H9 (cell line): ENCODE results near the gene FLVCR2. TPM values are rescaled to one million over a fixed set of nuclear protein-coding genes. Genes with fewer than 3 reads are reported as not detected.

Source experiments
- DNase-seq: peaks from one replicate; pipeline ENCODE4 v3.0.0-alpha.2; 2017
- H2AFZ ChIP-seq: one replicate; pipeline ENCODE4 v1.6.1; 2013; ENCODE audit warnings: mild to moderate bottlenecking, low read length, control low read depth, moderate library complexity
- H2AK5ac ChIP-seq: 2 replicates; pipeline ENCODE4 v1.6.1; 2013; ENCODE audit warnings: low read length, control low read depth, mixed read lengths; ENCODE audit not compliant: insufficient read length
- H2BK120ac ChIP-seq: one replicate; pipeline ENCODE4 v1.6.1; 2013; ENCODE audit warnings: low read depth, mild to moderate bottlenecking, low read length, control low read depth, inconsistent platforms; ENCODE audit not compliant: poor library complexity, severe bottlenecking
- H2BK12ac ChIP-seq: 2 replicates; pipeline ENCODE4 v1.6.1; 2013; ENCODE audit warnings: low read length, control low read depth, mixed read lengths, low read depth; ENCODE audit not compliant: insufficient read length
- H2BK15ac ChIP-seq: 2 replicates; pipeline ENCODE4 v1.6.1; 2013; ENCODE audit warnings: low read depth, low read length, control low read depth
- H2BK20ac ChIP-seq: one replicate; pipeline ENCODE4 v1.6.1; 2013; ENCODE audit warnings: low read depth, mild to moderate bottlenecking, low read length, control low read depth, inconsistent platforms; ENCODE audit not compliant: poor library complexity, severe bottlenecking
- H2BK5ac ChIP-seq: 2 replicates; pipeline ENCODE4 v1.6.1; 2013; ENCODE audit warnings: low read length, control low read depth, mixed read lengths; ENCODE audit not compliant: insufficient read length
- H3K14ac ChIP-seq: 2 replicates; pipeline ENCODE4 v1.6.1; 2013; ENCODE audit warnings: low read length, control low read depth; ENCODE audit not compliant: insufficient read depth
- H3K18ac ChIP-seq: 2 replicates; pipeline ENCODE4 v1.6.1; 2013; ENCODE audit warnings: low read depth, mild to moderate bottlenecking, mixed read lengths, low read length, control low read depth; ENCODE audit not compliant: insufficient read length
- H3K23ac ChIP-seq: 2 replicates; pipeline ENCODE4 v1.6.1; 2013; ENCODE audit warnings: low read length, control low read depth, mixed read lengths, low read depth; ENCODE audit not compliant: insufficient read length
- H3K23me2 ChIP-seq: 2 replicates; pipeline ENCODE4 v1.6.1; 2013; ENCODE audit warnings: low read depth, mild to moderate bottlenecking, mixed read lengths, low read length, control low read depth; ENCODE audit not compliant: insufficient read length, poor library complexity, severe bottlenecking
- H3K27ac ChIP-seq: 2 replicates; pipeline ENCODE4 v1.5.1; 2013; ENCODE audit warnings: low read length, control low read depth, mixed read lengths, low read depth; ENCODE audit not compliant: insufficient read length
- H3K27me3 ChIP-seq: 2 replicates; pipeline ENCODE4 v1.6.1; 2013; ENCODE audit warnings: low read length, control low read depth, inconsistent platforms; ENCODE audit not compliant: insufficient read depth
- H3K4ac ChIP-seq: 2 replicates; pipeline ENCODE4 v1.6.1; 2013; ENCODE audit warnings: low read depth, mild to moderate bottlenecking, control low read depth, inconsistent platforms, low read length, moderate library complexity
- H3K4me1 ChIP-seq: 2 replicates; pipeline ENCODE4 v1.6.1; 2013; ENCODE audit warnings: low read length, control low read depth, inconsistent platforms; ENCODE audit not compliant: insufficient read depth
- H3K4me2 ChIP-seq: 2 replicates; pipeline ENCODE4 v1.6.1; 2013; ENCODE audit warnings: low read length, control low read depth, mixed read lengths; ENCODE audit not compliant: insufficient read length, insufficient read depth
- H3K56ac ChIP-seq: 2 replicates; pipeline ENCODE4 v1.6.1; 2013; ENCODE audit warnings: low read depth, mild to moderate bottlenecking, mixed read lengths, low read length, control low read depth; ENCODE audit not compliant: insufficient read length
- H3K79me1 ChIP-seq: 2 replicates; pipeline ENCODE4 v1.6.1; 2013; ENCODE audit warnings: low read depth, mild to moderate bottlenecking, moderate library complexity, low read length, control low read depth, inconsistent platforms; ENCODE audit not compliant: insufficient read depth, poor library complexity, severe bottlenecking
- H3K79me2 ChIP-seq: 2 replicates; pipeline ENCODE4 v1.6.1; 2013; ENCODE audit warnings: low read length, control low read depth, inconsistent platforms; ENCODE audit not compliant: insufficient read depth
- H3K9ac ChIP-seq: 2 replicates; pipeline ENCODE4 v1.6.1; 2013; ENCODE audit warnings: low read length, control low read depth, mixed read lengths; ENCODE audit not compliant: insufficient read length; ENCODE audit errors: extremely low read depth
- H3K9me3 ChIP-seq: one replicate; pipeline ENCODE4 v1.6.1; 2013; ENCODE audit warnings: low read depth, low read length, inconsistent platforms; ENCODE audit not compliant: control insufficient read depth
- H3T11ph ChIP-seq: one replicate; pipeline ENCODE4 v1.6.1; 2013; ENCODE audit warnings: mild to moderate bottlenecking, low read length, control low read depth, inconsistent platforms
- H4K20me1 ChIP-seq: one replicate; pipeline ENCODE4 v1.6.1; 2013; ENCODE audit not compliant: control insufficient read depth, insufficient read length, insufficient read depth
- H4K5ac ChIP-seq: 2 replicates; pipeline ENCODE4 v1.6.1; 2013; ENCODE audit warnings: low read depth, mild to moderate bottlenecking, mixed read lengths, low read length, control low read depth; ENCODE audit not compliant: insufficient read length
- H4K8ac ChIP-seq: replicated peaks from 2 replicates; pipeline ENCODE4 v1.6.1; 2013; ENCODE audit warnings: low read length, control low read depth, mixed read lengths, low read depth; ENCODE audit not compliant: insufficient read length
- H4K91ac ChIP-seq: 2 replicates; pipeline ENCODE4 v1.6.1; 2013; ENCODE audit warnings: low read depth, mild to moderate bottlenecking, moderate library complexity, mixed read lengths, low read length, control low read depth; ENCODE audit not compliant: insufficient read length
- H3K27ac Mint-ChIP-seq, 3 experiments: 2 replicates in 2 of 3; 3 replicates in 1 of 3; pipeline ENCODE4 v1.8.0; 2020 to 2021; ENCODE audit warnings: mixed read lengths in 3 of 3, mild to moderate bottlenecking in 1 of 3, moderate library complexity in 1 of 3
- H3K27me3 Mint-ChIP-seq: 2 replicates; pipeline ENCODE4 v1.8.0; 2021; ENCODE audit warnings: low read depth, mild to moderate bottlenecking, moderate library complexity, mixed read lengths
- H3K36me3 Mint-ChIP-seq, 3 experiments: 2 replicates in 2 of 3; 3 replicates in 1 of 3; pipeline ENCODE4 v1.8.0; 2020 to 2021; ENCODE audit warnings: low read depth in 3 of 3, mixed read lengths in 3 of 3; ENCODE audit not compliant: insufficient read depth in 1 of 3
- H3K4me1 Mint-ChIP-seq, 2 experiments: 2 replicates each; pipeline ENCODE4 v1.8.0; 2020; ENCODE audit warnings: mixed read lengths in 2 of 2
- H3K4me3 Mint-ChIP-seq, 2 experiments: 2 replicates in 1 of 2; 3 replicates in 1 of 2; pipeline ENCODE4 v1.8.0; 2020 to 2021; ENCODE audit warnings: mild to moderate bottlenecking in 2 of 2, mixed read lengths in 2 of 2, moderate library complexity in 1 of 2
- H3K9me3 Mint-ChIP-seq, 2 experiments: 2 replicates in 1 of 2; 3 replicates in 1 of 2; pipeline ENCODE4 v1.8.0; 2020; ENCODE audit warnings: mild to moderate bottlenecking in 2 of 2, mixed read lengths in 2 of 2, moderate library complexity in 1 of 2
- CTCF ChIP-seq: fragments of 200-600 bp; sonication (generic); conservative IDR thresholded peaks from 3 replicates; pipeline ENCODE4 v1.8.0; 2021; ENCODE audit warnings: antibody characterized with exemption, mild to moderate bottlenecking
- WGBS: extraction: QIAGEN DNeasy Blood & Tissue Kit; methylation state at CpG from one replicate; pipeline ENCODE4 v1.1.7; 2013; ENCODE audit warnings: missing lambda C conversion rate, low lambda C conversion rate, mixed read lengths; ENCODE audit not compliant: insufficient read length; ENCODE audit errors: extremely low coverage; 5-methylcytosine and 5-hydroxymethylcytosine counted together
- total RNA-seq: library from RNA; stranded (reverse); gene quantifications from 2 replicates; pipeline ENCODE4 v1.2.1, GENCODE V29; 2021

The FLVCR2 gene
- total RNA-seq, 1 experiment from 2014 or later, result 7.1 TPM

GRCh38 chr14:75654127-75654732, 75.8 kb downstream of the FLVCR2 start:
- H3K36me3 Mint-ChIP-seq, result peaks cover 38 to 71% (median 64%) of the 10 kb centered on the region in 3 experiments
- Histone ChIP-seq H3K9me3 (no peaks in the 10 kb centered on the region), H3K9ac (no peak overlapping the region), H3K14ac (no peak overlapping the region), H3T11ph (no peak overlapping the region), H3K23ac (no peak overlapping the region), H2BK12ac (no peak overlapping the region), H3K27ac (no peak overlapping the region), H2BK120ac (no peak overlapping the region), H3K79me1 (no peaks in the 10 kb centered on the region), H3K4ac (no peak overlapping the region), H4K8ac (no peak overlapping the region), H3K4me1 (no peaks in the 10 kb centered on the region), H2BK20ac (no peak overlapping the region), H2AK5ac (no peak overlapping the region), H3K18ac (no peak overlapping the region), H3K56ac (no peak overlapping the region), H4K20me1 (no peaks in the 10 kb centered on the region), H2AFZ (no peak overlapping the region), H3K79me2 (no peaks in the 10 kb centered on the region), H2BK15ac (no peak overlapping the region), H3K27me3 (no peaks in the 10 kb centered on the region), H4K91ac (no peak overlapping the region), H2BK5ac (no peak overlapping the region), H3K4me2 (no peak overlapping the region), H4K5ac (no peak overlapping the region), H3K23me2 (no peaks in the 10 kb centered on the region)
- 0 out of 4 replicates have a peak, but pooled peaks cover 0 to 5% of the 10 kb centered on the region in 2 experiments for H3K4me1 Mint-ChIP-seq
- no CpG with 5 or more reads among the region's 4 CpGs for WGBS
- peak; percentile 84 for DNase-seq
- no peaks in the 10 kb centered on the region for H3K9me3 Mint-ChIP-seq
- peak; percentile 98 for TF ChIP-seq CTCF
- no peaks in the 10 kb centered on the region for H3K27me3 Mint-ChIP-seq
- no peak overlapping the region for H3K4me3 Mint-ChIP-seq
- H3K27ac Mint-ChIP-seq, result no peak overlapping the region
